Esophagus squamous epithelium (tissue), 4 donors: ENCODE measurements around the gene PLEKHH2.

Experiments used
- POLR2A ChIP-seq, 4 donors: fragments of 450-650 bp; IDR thresholded peaks; one replicate each; pipeline ENCODE4 v1.6.1; 2017; ENCODE audit warnings: antibody characterized with exemption in 4 of 4, mild to moderate bottlenecking in 4 of 4, moderate library complexity in 3 of 4
- TF ChIP-seq, protein P1 (sequence below), 6 experiments: fragments of 450-650 bp in 4 of 6; fragments of 200-600 bp in 2 of 6; sonication (generic) in 2 of 6; IDR thresholded peaks; one replicate each; pipeline ENCODE4 v1.5.1; 2016 to 2019; ENCODE audit warnings: antibody characterized with exemption in 6 of 6, mild to moderate bottlenecking in 4 of 6, moderate library complexity in 4 of 6

DNA sequence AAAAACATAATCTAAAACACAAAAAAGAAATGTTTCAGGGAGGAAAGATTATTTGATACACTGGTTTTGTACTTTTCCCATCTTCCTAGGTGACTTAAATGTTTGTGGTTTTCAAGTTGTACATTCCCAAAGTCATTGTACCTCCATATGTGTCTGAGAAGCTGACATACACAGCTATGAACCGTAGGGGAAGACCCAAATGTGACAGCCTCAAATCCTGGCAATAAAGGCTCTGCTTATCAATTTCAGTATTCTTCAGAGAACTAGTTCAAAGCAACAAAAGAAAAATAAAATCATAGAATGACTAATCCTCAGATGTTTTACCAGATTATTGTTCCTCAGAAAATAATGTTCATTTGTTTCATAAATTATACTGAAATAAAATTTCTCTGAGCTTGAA is 139.3 kb downstream of the PLEKHH2 start:
- TF ChIP-seq, protein P1, sequence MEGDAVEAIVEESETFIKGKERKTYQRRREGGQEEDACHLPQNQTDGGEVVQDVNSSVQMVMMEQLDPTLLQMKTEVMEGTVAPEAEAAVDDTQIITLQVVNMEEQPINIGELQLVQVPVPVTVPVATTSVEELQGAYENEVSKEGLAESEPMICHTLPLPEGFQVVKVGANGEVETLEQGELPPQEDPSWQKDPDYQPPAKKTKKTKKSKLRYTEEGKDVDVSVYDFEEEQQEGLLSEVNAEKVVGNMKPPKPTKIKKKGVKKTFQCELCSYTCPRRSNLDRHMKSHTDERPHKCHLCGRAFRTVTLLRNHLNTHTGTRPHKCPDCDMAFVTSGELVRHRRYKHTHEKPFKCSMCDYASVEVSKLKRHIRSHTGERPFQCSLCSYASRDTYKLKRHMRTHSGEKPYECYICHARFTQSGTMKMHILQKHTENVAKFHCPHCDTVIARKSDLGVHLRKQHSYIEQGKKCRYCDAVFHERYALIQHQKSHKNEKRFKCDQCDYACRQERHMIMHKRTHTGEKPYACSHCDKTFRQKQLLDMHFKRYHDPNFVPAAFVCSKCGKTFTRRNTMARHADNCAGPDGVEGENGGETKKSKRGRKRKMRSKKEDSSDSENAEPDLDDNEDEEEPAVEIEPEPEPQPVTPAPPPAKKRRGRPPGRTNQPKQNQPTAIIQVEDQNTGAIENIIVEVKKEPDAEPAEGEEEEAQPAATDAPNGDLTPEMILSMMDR (IDR thresholded peaks at IDR 0.05), result no peak
- TF ChIP-seq POLR2A (IDR thresholded peaks at IDR 0.05), result no peak
